T-cell (primary cell): ENCODE data around the gene NCAPD2. TPM values are rescaled to one million over a fixed set of nuclear protein-coding genes. Genes with fewer than 3 reads are reported as not detected.
A peak's percentile ranks its signal among the peaks of the same experiment; 100 is the strongest.

ENCODE experiments used
- ATAC-seq, 4 experiments: fragments of 200-7000 bp in 3 of 4; fragments of 150-1000 bp in 1 of 4; cut with Tn5 transposase; replicated peaks in 1 of 4; 1 replicate in 3 of 4; 2 replicates in 1 of 4; pipeline ENCODE4 v1.10.0; 2021; ENCODE audit warnings: moderate library complexity in 3 of 4, mild to moderate bottlenecking in 2 of 4, moderate number of reproducible peaks in 1 of 4
- CTCF ChIA-PET, 2 donors: fragments of 300-600 bp; sonication (Branson Sonifier 250); formaldehyde crosslinking; loops; one replicate each; lab custom pipeline; 2022; ENCODE audit warnings: antibody characterized with exemption in 2 of 2; lab: Charles Lee
- POLR2A ChIA-PET, 2 donors: fragments of 300-600 bp; sonication (Branson Sonifier 250); formaldehyde crosslinking; loops; one replicate each; lab custom pipeline; 2022; ENCODE audit warnings: antibody characterized with exemption in 2 of 2; lab: Charles Lee
- DNase-seq, 35 experiments: peaks; one replicate each; pipeline versions ENCODE4 v3.0.0 to v3.0.0-alpha.2; 2013 to 2023
- H3K27ac ChIP-seq: one replicate; pipeline ENCODE4 v1.5.1; 2013; ENCODE audit warnings: low read length
- H3K27me3 ChIP-seq, 2 experiments: replicated peaks in 1 of 2; 1 replicate in 1 of 2; 2 replicates in 1 of 2; pipeline versions ENCODE4 v1.6.1 to v1.7.0; 2013; ENCODE audit warnings: low read length in 1 of 2, mixed read lengths in 1 of 2; ENCODE audit not compliant: control insufficient read depth in 2 of 2, insufficient read depth in 2 of 2; ENCODE audit errors: extremely low read depth in 1 of 2
- H3K36me3 ChIP-seq, 2 donors: 1 replicate in 1 of 2; 2 replicates in 1 of 2; pipeline versions ENCODE4 v1.6.1 to v1.7.0; 2013; ENCODE audit warnings: low read length in 1 of 2; ENCODE audit not compliant: control insufficient read depth in 2 of 2, insufficient read depth in 1 of 2; ENCODE audit errors: extremely low read depth in 1 of 2
- H3K4me1 ChIP-seq, 2 experiments: 1 replicate in 1 of 2; 2 replicates in 1 of 2; pipeline versions ENCODE4 v1.6.1 to v1.7.0; 2013; ENCODE audit warnings: low read length in 2 of 2, mixed read lengths in 1 of 2; ENCODE audit not compliant: insufficient read depth in 2 of 2, control insufficient read depth in 1 of 2; ENCODE audit errors: extremely low read depth in 1 of 2
- H3K4me3 ChIP-seq, 2 donors: 1 replicate in 1 of 2; 2 replicates in 1 of 2; pipeline versions ENCODE4 v1.5.1 to v1.7.0; 2013; ENCODE audit warnings: mild to moderate bottlenecking in 2 of 2, low read length in 1 of 2, moderate library complexity in 1 of 2; ENCODE audit not compliant: control insufficient read depth in 1 of 2; ENCODE audit errors: extremely low read depth in 1 of 2
- H3K9me3 ChIP-seq: 2 replicates; pipeline ENCODE4 v1.7.0; 2013
- H3K27ac Mint-ChIP-seq, 2 donors: one replicate each; pipeline ENCODE4 v1.8.0; 2020 to 2021; ENCODE audit warnings: mild to moderate bottlenecking in 2 of 2, mixed read lengths in 2 of 2
- H3K27me3 Mint-ChIP-seq, 2 donors: one replicate each; pipeline ENCODE4 v1.8.0; 2021 to 2022; ENCODE audit warnings: mixed read lengths in 2 of 2
- H3K36me3 Mint-ChIP-seq: one replicate; pipeline ENCODE4 v1.8.0; 2021; ENCODE audit warnings: mixed read lengths
- H3K4me1 Mint-ChIP-seq, 3 donors: one replicate each; pipeline ENCODE4 v1.8.0; 2020 to 2022; ENCODE audit warnings: mixed read lengths in 3 of 3, mild to moderate bottlenecking in 1 of 3
- H3K4me3 Mint-ChIP-seq, 3 donors: one replicate each; pipeline ENCODE4 v1.8.0; 2020 to 2022; ENCODE audit warnings: mild to moderate bottlenecking in 3 of 3, mixed read lengths in 3 of 3, moderate library complexity in 3 of 3
- H3K9me3 Mint-ChIP-seq, 3 donors: one replicate each; pipeline ENCODE4 v1.8.0; 2020 to 2022; ENCODE audit warnings: mixed read lengths in 3 of 3
- WGBS: methylation state at CpG from one replicate; pipeline ENCODE4 v1.1.5; 2013; ENCODE audit warnings: missing lambda C conversion rate; ENCODE audit not compliant: insufficient coverage; 5-methylcytosine and 5-hydroxymethylcytosine counted together
- total RNA-seq, 35 experiments: library from RNA in 6 of 35; stranded (reverse) in 6 of 35; fragments of 120-200 nt in 1 of 35; gene quantifications; one replicate each; pipeline versions ENCODE4 v1.2.1 to v1.2.4 and lab custom pipeline; 2013 to 2026

The NCAPD2 gene
- total RNA-seq, 5 donors from 2014 or later (not counting 1 experiment from before 2014, with no cell fraction given) = 32.8 to 43.8 (median 40.7) TPM

DNA sequence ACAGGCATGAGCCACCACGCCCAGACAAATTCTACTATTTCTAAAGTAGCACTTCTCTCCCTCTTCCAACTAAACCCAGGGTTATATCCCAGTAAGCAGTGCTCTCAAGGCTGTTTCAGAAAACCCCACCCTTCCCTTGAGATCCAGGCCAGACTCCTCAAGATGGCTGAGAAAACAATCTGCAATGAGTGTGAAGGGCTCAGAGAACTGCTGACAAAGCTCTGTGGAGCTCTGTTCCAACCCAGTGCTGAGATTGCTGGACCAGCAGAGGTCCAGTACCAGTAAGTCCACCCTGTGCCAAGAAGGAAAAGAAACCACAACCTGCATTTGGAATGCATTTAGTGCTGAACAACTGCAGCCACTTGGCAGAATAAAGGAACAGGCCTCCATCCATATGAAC is 65.6 kb downstream of the NCAPD2 start:
- no peak overlapping the region for H3K4me3 Mint-ChIP-seq
- no peak for DNase-seq
- peak overlapping the region in 1 of 2 donors; percentile 56 for H3K27ac Mint-ChIP-seq
- no peaks in the 10 kb centered on the region for H3K9me3 Mint-ChIP-seq
- 60% methylated on average over 1 of the region's 1 CpG for WGBS
- peaks cover 5 to 55% of the 10 kb centered on the region in 2 donors for H3K36me3 ChIP-seq
- no peak for ATAC-seq
- H3K36me3 Mint-ChIP-seq = peaks cover 36% of the 10 kb centered on the region
- H3K27me3 ChIP-seq = no peaks in the 10 kb centered on the region
- H3K4me1 ChIP-seq = peaks cover 6 to 40% of the 10 kb centered on the region in 2 experiments
- no peaks in the 10 kb centered on the region for H3K9me3 ChIP-seq
- CTCF ChIA-PET = interaction anchor here in 1 of 2 donors (0.6 to 0.8 kb wide), 2 partner anchors 91 to 164 kb away, joined by 3 to 5 read pairs; partner anchors contain the start of gene COPS7A
- H3K27ac ChIP-seq = no peak overlapping the region
- POLR2A ChIA-PET = interaction anchor here in 1 of 2 donors (0.5 kb wide), 1 partner anchor 98 kb away, joined by 5 read pairs; no protein-coding TSS in a partner anchor
- peaks cover 20 to 40% (median 33%) of the 10 kb centered on the region in 3 donors for H3K4me1 Mint-ChIP-seq
- no peak overlapping the region for H3K4me3 ChIP-seq
- H3K27me3 Mint-ChIP-seq = no peaks in the 10 kb centered on the region

DNA sequence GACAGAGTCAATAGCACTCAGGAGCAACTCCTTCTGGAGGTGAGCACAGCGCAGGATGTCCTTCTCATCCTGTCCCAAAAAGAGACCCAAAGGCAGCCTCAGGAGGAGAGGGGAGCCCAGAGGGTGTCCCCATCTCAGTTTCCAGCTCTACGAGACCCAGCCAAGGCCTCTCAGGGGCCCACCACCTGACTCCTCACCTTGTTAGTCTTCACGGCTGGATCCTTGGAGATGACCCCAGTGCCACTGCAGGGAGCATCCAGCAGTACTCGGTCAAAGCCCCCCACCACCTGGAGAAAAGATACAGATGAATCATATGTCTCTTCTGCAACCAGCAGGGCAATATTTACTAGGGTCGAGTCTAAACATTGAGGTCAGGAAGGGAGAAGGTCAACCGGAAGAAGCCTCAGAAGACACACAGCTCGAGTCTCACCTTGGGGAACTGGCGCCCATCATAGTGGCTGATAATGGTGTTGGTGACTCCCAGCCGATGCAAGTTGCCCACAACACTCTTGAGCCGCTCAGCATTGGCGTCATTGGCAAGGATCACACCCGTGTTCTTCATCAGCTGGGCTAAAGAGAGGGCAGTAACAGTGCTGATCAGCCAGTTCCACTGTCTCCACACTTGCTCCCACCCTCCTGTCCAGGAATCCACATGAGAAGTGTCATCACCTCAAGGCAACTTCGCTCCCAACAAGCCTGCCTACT is 66.8 kb downstream of the NCAPD2 start:
- Histone ChIP-seq H3K36me3 (peaks cover 5 to 64% of the 10 kb centered on the region in 2 donors), H3K4me3 (no peak overlapping the region), H3K9me3 (no peaks in the 10 kb centered on the region), H3K27me3 (no peaks in the 10 kb centered on the region), H3K4me1 (peaks cover 0 to 33% of the 10 kb centered on the region in 2 experiments), H3K27ac (no peak overlapping the region)
- DNase-seq (no peak), ATAC-seq (no peak)
- WGBS = 96% methylated on average over 11 of the region's 13 CpGs
- Mint-ChIP-seq H3K9me3 (no peaks in the 10 kb centered on the region), H3K27ac (no peak overlapping the region), H3K27me3 (no peaks in the 10 kb centered on the region), H3K4me3 (no peak overlapping the region), H3K4me1 (peaks cover 21 to 37% (median 33%) of the 10 kb centered on the region in 3 donors), H3K36me3 (peaks cover 41% of the 10 kb centered on the region)
- ChIA-PET CTCF (interaction anchor here in 1 of 2 donors (0.6 kb wide), 1 partner anchor 114 kb away, joined by 3 read pairs; no protein-coding TSS in a partner anchor), POLR2A (no interaction called here)

DNA sequence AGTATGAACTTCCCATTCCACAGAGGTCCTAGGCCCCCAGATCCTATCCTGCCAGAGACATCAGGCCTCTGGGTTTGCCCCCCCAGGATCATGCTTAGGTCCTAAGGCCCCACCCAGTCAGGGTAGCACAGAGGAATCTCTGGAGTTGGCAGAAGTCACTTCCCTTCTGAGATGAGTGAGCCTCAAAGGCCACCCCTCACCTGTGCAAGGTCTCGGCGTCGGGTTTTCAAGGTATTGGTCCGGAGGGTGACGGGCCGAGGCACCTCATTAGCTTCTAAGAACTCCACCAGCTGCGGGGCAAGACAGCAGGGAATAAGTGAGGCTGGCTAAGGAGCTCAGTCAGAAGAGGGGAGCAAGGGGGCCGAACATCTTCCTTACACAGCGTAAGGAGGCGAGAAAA is 69.0 kb downstream of the NCAPD2 start:
- H3K36me3 ChIP-seq = peaks cover 5 to 73% of the 10 kb centered on the region in 2 donors
- peaks cover 53% of the 10 kb centered on the region for H3K36me3 Mint-ChIP-seq

DNA sequence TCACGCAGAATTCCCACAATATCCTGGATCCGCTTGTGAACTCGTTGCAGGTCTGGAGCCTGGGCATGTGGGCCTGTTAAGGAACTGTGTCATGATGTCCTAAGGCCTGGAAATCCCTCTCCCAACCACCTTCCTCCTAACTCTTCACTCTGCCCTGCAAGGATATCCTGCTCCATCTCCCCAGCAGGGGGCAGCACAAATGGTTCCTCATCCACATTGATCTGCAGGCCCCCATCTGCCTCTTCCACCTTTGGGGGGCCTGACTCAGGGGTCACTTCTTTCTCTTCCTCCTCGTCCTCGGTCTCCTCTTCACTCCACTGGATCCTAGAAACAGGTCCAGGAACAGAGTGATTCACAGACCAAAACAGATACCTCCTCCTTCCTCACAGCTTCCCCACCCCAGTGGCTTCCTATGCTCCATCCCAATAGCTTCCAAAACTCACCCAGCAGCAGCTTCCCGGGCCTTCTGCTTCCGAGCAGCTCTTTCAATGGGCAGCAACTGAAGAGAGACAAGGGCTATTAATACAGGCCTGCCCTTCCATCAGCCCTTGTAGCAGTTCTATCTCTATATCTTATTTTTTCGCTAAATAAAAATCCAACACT is 69.6 kb downstream of the NCAPD2 start:
- Histone ChIP-seq H3K36me3 (peaks cover 5 to 72% of the 10 kb centered on the region in 2 donors), H3K4me1 (peaks cover 7 to 28% of the 10 kb centered on the region in 2 experiments), H3K27me3 (no peaks in the 10 kb centered on the region), H3K27ac (no peak overlapping the region), H3K4me3 (no peak overlapping the region), H3K9me3 (no peaks in the 10 kb centered on the region)
- no peaks in the 10 kb centered on the region for H3K27me3 Mint-ChIP-seq
- no peak overlapping the region for H3K4me3 Mint-ChIP-seq
- DNase-seq = peak in 34 of 35 experiments; percentile 25 to 82 (median 56)
- peaks cover 53% of the 10 kb centered on the region for H3K36me3 Mint-ChIP-seq
- peak in 1 of 4 experiments; percentile 25 for ATAC-seq
- POLR2A ChIA-PET = interaction anchor here in 1 of 2 donors (0.6 to 0.7 kb wide), 2 partner anchors 18 to 1399 kb away, joined by 4 read pairs; no protein-coding TSS in a partner anchor
- H3K4me1 Mint-ChIP-seq = peaks cover 40 to 45% (median 42%) of the 10 kb centered on the region in 3 donors
- H3K27ac Mint-ChIP-seq = peak overlapping the region; percentile 6 to 70
- no peaks in the 10 kb centered on the region for H3K9me3 Mint-ChIP-seq
- CTCF ChIA-PET = interaction anchor here (0.6 to 1.6 kb wide), 14 partner anchors 10 to 203 kb away, joined by 3 to 5 read pairs (median 4); partner anchors contain the start of gene ZNF384 (in 1 of the 2)
- 69% methylated on average over 5 of the region's 8 CpGs for WGBS

More for the DNA sequence above, 69.0 kb downstream of the NCAPD2 start:
- H3K4me3 Mint-ChIP-seq = no peak overlapping the region
- H3K27me3 ChIP-seq = no peaks in the 10 kb centered on the region
- ChIA-PET CTCF (interaction anchor here (0.7 to 1.6 kb wide), 9 partner anchors 9 to 120 kb away, joined by 3 to 5 read pairs (median 4); no protein-coding TSS in a partner anchor), POLR2A (no interaction called here)
- no peaks in the 10 kb centered on the region for H3K9me3 Mint-ChIP-seq
- no peaks in the 10 kb centered on the region for H3K27me3 Mint-ChIP-seq
- H3K27ac Mint-ChIP-seq = peak overlapping the region in 1 of 2 donors; percentile 40
- WGBS = 97% methylated on average over 6 of the region's 10 CpGs
- no peak for ATAC-seq
- H3K4me3 ChIP-seq = no peak overlapping the region
- H3K27ac ChIP-seq = no peak overlapping the region
- no peaks in the 10 kb centered on the region for H3K9me3 ChIP-seq
- peaks cover 7 to 31% of the 10 kb centered on the region in 2 experiments for H3K4me1 ChIP-seq
- no peak for DNase-seq
- peaks cover 36 to 44% (median 41%) of the 10 kb centered on the region in 3 donors for H3K4me1 Mint-ChIP-seq

DNA sequence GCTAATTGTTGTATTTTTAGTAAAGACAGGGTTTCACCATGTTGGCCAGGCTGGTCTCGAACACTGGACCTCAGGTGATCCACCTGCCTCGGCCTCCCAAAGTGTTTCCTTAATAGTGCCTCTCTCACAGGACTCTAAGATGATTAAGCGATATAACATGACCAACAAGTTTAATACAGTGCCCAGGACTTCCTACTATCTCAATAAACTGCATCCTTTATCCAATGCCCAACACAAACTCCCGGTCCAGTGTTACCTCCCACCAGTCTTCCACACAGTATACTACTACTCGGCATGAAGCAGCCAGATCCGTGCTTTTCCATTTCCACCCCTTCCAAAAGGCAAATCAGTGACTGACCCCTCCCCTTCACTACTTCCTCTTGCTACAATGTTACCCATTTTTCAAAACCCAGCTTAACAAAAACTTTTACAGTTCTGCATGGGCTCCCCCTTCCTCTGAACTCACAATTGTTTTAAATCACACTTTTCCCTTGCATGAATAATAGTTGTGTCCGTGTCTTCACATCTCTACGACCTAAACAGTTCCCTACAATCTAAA is 73.3 kb downstream of the NCAPD2 start:
- Histone ChIP-seq H3K4me1 (peaks cover 7 to 40% of the 10 kb centered on the region in 2 experiments), H3K9me3 (no peaks in the 10 kb centered on the region), H3K36me3 (peaks cover 6 to 64% of the 10 kb centered on the region in 2 donors), H3K27ac (peak overlapping the region; percentile 85), H3K27me3 (no peaks in the 10 kb centered on the region), H3K4me3 (peak overlapping the region; percentile 71 to 85)
- Mint-ChIP-seq H3K9me3 (no peaks in the 10 kb centered on the region), H3K27me3 (no peaks in the 10 kb centered on the region), H3K27ac (peak overlapping the region; percentile 99), H3K4me3 (peak overlapping the region; percentile 97 to 100 (median 100)), H3K36me3 (peaks cover 42% of the 10 kb centered on the region), H3K4me1 (peaks cover 54 to 58% (median 56%) of the 10 kb centered on the region in 3 donors)
- ChIA-PET POLR2A (interaction anchor here in 1 of 2 donors (0.6 kb wide), 1 partner anchor 46 kb away, joined by 4 read pairs; no protein-coding TSS in a partner anchor), CTCF (interaction anchor here (0.6 to 1.2 kb wide), 3 partner anchors 30 to 205 kb away, joined by 3 to 5 read pairs (median 3); no protein-coding TSS in a partner anchor)
- DNase-seq (no peak), ATAC-seq (no peak)
- WGBS = 48% methylated on average over 5 of the region's 8 CpGs
